Left renal cortex interstitium (tissue), 4 donors: ENCODE measurements around the gene C20orf204. TPM values are rescaled to one million over a fixed set of nuclear protein-coding genes. Genes with fewer than 3 reads are reported as not detected.
"Not testable (repeated sequence)": the region's sequence is repeated elsewhere in the genome, so short reads cannot be mapped to it uniquely, and the experiment has no call there.

Experiments
- DNase-seq, 4 donors: peaks; one replicate each; pipeline ENCODE4 v3.0.0-alpha.2; 2013; ENCODE audit warnings: low read depth in 4 of 4, low spot score in 2 of 4, missing footprints in 1 of 4
- polyA plus RNA-seq, 4 donors: library from polyadenylated mRNA; unstranded; fragments of 120-200 nt; gene quantifications; one replicate each; pipeline ENCODE4 v1.2.1, GENCODE V29; 2013; ENCODE audit not compliant: insufficient read length in 4 of 4

Gene C20orf204, protein sequence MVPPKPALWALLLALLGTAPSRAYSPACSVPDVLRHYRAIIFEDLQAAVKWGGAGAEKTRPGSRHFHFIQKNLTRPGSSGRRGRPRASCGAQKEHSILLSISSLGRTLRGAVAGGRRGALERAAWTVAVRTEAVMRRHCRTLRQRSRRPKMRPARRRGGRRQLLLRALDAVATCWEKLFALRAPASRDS
- polyA plus RNA-seq = 1 to 10 TPM in 3 of 4 donors, under 1 TPM in 1; 0.35 to 1.8 (median 1.4) TPM

DNA sequence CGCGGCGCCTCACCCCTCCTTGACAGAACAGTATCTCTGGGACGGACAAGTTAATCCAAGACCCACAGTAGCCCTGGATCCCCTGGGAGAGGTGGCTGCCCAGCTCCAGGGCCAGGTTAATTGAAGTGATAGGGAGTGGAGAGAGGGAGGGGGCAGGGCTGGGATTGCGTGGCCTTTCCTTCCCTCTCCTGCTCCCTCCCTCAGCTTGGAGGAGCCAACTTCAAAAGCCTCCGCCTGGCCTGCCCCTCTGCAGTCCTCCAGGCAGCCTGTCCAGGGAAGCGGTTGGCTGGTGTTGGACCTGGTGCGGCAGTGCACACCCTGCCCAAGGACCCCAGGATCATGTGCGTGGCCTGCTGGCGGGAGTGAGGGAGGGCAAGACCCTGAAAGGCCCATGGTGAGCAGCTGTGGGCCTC, at the start of gene C20orf204:
Gene C20orf204, plus strand, starts transcription at position 250 of the 413 bp plus-strand sequence. Its CDS starts 142 bp downstream, at position 392.
- DNase-seq = no peak

DNA sequence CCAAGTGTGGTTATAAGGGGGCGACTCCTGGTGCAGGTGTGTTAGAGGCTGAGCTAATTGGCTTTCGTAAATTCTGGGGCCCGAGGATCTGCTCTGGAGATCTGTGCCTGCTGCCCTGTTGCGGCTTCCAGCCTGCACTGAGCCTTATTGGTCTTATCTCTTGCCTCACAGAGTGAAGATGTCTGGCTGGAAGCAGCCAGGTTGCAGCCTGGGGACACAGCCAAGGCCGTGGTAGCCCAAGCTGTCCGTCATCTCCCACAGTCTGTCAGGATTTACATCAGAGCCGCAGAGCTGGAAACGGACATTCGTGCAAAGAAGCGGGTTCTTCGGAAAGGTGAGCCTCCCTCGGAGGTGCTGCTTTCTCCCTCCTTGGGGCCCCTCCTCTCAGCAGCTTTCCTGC, 35.1 kb upstream of the C20orf204 start:
- no peak for DNase-seq

DNA sequence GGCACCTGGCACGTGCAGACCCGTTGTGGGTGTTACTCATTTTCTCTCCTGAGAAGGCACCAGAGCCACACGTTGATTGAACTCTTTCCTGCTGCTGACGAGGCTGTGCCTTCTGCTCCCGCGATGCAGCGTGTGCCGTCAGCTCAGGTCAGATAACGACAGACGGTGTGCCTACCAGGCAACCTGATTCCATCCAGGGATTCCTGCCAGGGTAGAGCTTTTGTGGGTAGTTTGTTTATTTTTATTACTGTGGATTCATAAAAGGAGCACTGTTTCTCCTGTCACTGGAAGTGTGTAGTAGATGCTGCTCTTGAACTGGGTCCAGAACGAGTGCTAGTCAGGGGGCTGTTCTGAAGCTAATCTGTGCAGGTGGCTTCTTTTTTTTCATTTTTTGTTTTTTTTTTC, 34.4 kb upstream of the C20orf204 start:
- no peak for DNase-seq

DNA sequence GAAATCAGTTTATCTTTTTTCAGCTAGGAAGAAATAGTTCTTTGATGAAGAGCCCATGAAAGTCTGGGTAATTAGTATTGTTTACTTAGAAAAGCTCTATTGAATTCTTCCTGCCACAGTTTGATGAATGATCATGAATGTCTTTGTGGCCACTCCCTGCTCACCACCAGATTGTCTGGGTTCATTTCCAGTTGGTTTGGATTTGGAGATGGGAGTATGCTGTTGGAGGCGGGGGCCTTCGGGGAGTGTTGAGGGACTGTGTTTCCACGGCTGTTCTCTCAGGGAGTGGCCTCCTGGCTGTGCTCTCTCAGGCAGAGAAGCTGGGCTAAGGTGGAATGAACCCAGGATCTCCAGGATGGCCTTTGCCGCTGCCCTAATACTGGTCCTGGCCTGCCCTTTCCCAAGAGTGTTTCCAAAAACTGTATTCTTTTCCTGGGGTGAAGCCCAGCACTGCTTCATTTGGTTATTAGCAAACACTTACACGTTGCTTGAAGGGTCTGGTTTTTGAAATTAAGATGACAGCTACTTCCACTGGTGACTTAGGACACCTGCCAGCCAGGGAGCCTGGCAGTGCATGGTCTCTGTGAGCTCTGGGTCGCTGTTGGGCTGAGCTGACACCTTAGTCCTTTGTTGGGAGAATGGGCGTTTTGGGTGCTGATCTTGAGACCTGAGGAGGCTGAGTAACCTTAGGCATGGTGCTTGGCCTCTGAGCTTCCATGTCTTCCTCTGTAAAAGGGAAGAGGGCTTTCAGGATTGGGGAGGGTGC, 31.8 kb upstream of the C20orf204 start:
- peak in 1 of 4 donors; percentile 13 for DNase-seq

DNA sequence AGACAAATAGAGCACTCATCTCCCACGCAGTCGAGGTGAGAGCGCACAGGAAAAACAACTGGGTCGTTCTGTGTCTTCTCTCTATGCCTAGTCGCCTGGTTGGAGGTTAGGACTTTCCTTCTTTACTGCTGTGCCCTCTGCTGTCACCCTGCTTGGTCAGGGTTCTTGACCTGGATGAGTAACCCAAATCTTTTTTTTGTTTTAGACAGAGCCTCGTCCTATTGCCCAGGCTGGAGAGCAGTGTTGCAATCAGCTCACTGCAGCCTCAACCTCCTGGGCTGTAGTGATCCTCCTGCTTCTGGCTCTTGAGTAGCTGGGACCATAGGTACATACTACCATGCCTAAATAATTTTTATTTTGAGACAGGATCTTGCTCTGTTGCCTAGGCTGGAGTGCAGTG, 30.6 kb upstream of the C20orf204 start:
- DNase-seq = no peak

DNA sequence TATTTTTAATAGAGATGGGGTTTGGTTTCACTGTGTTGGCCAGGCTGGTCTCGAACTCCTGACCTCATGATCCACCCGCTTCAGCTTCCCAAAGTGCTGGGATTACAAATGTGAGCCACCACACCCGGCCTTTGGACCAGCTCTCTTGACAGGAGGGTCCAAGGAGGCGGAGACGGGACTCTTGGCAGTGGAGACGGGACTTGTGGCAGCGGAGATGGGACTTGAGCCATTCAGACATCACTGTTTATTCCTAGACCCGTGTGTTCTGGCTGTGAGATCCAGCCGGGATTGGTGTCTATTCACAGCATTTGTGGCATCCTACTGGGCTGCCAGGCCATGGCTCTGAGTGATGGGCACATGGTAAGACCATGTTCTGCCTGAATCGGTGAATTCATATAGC, 29.5 kb upstream of the C20orf204 start:
- DNase-seq = no peak

DNA sequence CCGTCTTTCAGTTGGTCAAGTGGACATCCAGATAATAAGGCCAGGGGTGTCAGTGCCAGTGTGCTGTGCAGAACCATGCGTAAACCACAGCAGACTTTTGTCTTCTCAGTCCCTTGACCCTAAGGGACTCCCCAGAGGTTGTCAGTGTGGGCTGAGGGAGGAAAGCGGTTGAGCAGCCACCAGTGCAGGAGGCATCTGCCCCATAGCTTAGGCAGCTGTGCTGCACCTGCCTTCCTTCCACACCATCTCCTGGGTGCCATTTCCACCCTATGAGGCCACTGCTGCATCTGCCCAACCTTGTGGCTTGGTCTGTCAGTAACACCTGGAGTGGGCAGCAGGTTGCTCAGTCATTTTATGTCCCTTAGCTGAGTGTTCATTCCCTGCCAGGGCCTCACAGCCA, 29.1 kb upstream of the C20orf204 start:
- no peak for DNase-seq

DNA sequence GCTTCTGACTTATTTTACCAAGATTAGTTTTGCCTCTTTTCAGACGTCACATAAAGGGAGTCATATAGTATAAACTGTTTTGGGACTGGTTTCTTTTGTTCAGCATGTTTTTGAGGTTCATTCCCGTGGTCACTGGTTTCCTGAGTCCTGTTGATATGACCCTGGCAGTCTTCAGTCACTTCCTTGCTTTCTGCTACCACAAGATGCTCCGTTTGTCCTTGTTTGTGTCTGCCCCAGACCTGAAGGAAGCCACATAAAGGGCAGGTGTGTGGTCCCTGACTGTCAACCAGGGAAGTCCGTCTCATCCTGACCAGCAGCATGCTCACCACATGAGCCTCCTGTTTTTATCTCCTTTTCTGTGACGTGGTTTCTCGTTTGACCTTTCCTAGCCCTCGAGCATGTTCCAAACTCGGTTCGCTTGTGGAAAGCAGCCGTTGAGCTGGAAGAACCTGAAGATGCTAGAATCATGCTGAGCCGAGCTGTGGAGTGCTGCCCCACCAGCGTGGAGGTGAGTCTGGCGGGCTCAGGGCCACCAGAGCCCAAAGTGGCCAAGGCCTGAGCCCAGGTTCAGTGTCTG, 26.1 kb upstream of the C20orf204 start:
- no peak for DNase-seq

DNA sequence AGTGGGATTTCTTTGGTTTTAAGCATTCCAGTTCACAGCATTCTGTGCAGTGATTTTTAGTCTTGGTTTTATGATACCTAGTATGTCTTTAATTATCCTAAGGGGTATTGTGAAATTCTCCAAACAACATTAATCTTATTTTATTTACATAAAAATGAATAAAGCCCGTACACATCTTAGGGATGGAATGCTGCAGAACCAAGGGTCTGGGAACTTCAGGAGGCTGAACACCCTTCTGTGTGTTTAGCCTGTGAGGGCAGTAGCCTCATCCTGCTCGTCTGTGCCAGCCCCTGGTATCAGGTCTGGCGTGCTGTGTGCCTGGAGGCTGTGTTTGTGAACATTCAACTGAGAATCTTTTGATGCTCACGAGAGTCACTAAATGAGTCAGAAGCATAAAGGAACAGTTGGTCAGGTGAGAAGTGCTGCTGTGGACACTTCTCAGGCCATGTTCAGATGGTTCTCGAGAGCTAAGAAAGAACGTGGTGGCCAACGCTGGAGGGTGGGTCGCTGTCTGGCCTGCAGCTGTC, 25.2 kb upstream of the C20orf204 start:
- DNase-seq = no peak

DNA sequence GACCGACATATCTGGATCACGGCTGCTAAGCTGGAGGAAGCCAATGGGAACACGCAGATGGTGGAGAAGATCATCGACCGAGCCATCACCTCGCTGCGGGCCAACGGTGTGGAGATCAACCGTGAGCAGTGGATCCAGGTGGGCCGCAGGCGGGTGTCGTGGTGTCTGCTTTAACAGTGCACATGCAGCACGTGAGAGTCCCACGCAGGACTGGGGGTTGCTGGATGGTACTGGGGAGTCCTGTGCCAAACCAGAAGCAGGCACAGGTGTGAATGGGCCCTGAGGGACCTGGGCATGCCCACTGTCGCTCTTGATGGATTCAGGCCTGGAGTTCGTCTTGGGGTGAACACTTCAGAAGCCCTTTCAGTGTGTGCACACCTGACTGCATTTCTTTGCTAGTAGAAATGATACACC, 24.6 kb upstream of the C20orf204 start:
- no peak for DNase-seq

DNA sequence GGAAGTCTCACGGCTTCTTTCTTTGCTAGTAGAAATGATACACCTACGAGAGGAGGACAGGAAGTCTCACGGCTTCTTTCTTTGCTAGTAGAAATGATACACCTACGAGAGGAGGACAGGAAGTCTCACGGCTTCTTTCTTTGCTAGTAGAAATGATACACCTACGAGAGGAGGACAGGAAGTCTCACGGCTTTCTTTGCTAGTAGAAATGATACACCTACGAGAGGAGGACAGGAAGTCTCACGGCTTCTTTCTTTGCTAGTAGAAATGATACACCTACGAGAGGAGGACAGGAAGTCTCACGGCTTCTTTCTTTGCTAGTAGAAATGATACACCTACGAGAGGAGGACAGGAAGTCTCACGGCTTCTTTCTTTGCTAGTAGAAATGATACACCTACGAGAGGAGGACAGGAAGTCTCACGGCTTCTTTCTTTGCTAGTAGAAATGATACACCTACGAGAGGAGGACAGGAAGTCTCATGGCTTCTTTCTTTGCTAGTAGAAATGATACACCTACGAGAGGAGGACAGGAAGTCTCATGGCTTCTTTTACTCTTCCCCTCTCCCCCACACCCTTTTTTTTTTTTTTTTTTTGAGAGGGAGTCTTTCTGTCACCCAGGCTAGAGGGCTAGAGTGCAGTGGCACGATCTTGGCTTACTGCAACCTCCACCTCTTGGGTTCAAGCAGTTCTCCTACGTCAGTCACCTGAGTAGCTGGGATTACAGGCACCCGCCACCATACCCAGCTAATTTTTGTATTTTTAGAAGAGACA, 23.4 kb upstream of the C20orf204 start:
- not testable (repeated sequence) for DNase-seq

DNA sequence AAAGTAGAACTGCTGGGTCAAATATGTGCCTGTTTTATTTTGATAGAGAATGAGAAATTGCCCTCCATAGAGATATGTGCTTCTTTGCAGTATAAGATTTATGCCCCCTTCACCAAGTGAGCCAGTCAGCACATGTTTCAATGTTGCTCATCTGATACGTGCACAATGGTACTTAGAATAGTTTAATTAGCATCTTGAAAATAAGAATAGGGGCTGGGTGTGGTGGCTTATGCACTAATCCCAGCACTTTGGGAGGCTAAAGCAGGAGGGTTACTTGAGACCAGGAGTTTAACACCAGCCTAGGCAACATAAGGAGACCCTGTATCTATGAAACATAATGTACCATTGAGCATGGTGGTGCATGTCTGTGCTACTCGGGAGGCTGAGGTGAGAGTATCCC, 20.3 kb upstream of the C20orf204 start:
- DNase-seq = no peak

DNA sequence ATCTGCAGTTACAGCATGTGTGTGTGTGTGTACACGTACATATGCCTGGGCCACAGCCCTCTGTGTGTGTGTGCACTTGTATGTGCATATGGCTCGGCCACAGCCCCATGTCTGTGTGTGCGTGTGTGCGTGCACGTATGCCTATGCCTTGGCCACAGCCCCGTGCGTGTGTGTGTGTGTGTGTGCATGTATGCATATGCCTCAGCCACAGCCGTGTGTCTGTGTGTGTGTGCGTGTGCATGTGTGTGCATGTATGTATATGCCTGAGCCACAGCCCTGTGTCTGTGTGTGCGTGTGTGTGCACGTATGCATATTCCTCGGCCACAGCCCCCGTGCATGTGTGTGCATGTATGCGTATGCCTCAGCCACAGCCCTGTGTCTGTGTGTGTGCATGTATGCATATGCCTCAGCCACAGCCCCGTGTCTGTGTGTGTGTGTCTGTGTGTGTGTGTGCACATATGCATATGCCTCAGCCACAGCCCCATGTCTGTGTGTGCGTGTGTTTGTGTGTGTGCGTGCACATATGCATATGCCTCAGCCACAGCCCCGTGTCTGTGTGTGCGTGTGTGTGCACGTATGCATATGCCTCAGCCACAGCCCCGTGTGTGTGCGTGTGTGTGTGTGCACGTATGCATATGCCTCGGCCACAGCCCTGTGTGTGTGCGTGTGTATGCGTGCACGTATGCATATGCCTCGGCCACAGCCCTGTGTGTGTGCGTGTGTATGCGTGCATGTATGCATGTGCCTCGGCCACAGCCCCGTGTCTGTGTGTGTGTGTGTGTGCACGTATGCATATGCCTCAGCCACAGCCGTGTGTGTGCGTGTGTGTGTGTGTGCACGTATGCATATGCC, 14.6 kb upstream of the C20orf204 start:
- DNase-seq = no peak

DNA sequence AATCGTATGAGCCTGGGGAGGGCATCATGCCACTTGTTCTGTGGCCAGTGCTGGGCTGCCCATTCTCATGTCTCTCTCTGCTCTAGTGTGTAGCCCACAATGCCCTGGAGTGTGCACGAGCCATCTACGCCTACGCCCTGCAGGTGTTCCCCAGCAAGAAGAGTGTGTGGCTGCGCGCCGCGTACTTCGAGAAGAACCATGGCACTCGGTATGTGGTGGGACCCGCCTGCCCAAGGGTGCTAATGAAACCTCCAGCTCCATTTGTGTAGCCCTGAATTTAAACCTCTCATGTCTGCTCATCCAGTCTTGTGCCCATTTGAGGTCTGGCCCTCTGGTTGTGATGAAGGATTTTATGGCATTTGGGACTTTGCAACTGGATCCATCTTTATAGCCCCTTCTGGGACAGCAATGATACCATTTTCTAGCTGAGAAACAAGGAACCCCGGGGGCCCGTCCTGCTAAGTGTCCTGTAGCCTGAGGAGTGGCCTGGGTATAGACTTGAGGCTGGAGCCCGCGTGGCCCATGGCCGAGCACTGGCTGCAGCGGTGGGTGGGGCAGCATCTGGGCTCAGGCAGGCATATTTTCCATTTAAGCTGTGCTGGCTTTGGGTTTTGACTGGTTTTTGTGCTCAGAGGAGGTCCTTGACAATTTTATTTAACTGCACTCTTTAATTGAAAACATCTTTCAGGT, 13.2 kb upstream of the C20orf204 start:
- no peak for DNase-seq

DNA sequence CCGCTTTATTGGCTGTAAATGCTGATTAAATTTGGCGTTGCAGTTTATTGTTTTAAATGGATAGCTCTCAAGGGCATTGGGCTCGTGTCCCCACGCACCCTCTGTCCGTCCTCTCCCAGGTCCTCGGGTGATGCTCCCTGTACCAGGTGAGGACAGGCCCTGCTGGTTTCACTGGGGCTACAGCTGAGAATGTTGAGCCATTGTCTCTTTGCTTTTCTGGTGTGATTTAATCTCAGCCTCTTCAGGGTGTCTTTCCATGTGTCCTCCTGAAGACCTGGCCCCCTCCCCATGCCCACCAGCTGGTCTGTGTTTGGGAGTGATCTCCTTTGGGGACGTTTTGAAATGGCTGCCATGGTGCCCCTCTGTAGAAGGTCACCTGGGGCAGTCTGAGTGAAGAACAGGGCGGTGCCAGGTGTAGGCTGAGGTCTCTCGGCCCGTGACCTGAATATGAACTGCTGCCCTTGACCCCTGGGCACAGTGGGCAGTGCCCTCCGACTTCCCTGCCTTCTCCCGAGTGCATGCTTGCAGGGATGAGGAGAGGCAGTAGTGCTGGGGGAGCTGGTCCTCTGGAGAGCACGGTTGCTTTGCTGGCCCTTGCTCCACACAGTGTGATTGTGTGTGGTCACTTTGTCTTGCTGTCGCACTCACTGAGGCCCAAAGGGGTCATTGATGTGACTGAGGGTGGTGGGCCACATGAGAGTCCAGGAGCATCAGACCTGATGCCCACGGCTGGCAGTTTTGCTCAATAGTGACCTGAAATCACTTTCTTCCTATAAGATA, 12.4 kb upstream of the C20orf204 start:
- DNase-seq = no peak

DNA sequence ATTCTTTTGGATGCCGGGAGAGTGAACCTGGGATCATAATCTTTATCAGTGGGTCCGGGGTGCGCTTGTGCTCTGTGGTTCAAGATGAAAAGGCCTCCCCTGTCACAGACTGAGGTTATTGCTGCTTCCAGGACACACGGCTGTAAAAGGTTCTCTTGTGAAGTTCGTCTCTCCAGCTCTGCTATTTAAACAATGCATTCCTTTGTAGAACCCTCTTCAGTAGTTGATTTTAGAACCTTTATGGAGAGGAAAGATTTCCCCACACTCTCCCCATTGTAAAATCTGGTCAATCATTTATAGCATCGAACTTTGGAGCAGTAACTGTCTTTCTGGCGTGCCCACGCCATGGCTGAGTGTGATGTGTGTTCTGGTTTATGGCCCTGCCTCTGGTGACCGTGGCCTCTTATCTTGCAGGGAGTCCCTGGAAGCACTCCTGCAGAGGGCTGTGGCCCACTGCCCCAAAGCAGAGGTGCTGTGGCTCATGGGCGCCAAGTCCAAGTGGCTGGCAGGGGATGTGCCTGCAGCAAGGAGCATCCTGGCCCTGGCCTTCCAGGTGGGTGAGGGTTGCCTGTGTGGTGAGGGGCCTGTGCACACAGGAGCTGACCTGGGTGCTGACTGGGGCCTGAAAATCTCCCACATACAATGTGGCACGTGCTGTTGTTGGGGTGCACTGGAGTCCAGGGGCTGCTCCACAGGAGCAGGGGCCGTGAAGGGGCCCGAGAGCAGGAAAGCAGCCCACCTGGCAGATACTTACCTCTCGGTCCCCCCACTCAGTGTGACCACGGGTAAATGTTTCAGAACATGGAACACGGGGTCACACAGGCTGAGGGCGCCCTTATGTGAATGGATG, 11.6 kb upstream of the C20orf204 start:
- DNase-seq = no peak

DNA sequence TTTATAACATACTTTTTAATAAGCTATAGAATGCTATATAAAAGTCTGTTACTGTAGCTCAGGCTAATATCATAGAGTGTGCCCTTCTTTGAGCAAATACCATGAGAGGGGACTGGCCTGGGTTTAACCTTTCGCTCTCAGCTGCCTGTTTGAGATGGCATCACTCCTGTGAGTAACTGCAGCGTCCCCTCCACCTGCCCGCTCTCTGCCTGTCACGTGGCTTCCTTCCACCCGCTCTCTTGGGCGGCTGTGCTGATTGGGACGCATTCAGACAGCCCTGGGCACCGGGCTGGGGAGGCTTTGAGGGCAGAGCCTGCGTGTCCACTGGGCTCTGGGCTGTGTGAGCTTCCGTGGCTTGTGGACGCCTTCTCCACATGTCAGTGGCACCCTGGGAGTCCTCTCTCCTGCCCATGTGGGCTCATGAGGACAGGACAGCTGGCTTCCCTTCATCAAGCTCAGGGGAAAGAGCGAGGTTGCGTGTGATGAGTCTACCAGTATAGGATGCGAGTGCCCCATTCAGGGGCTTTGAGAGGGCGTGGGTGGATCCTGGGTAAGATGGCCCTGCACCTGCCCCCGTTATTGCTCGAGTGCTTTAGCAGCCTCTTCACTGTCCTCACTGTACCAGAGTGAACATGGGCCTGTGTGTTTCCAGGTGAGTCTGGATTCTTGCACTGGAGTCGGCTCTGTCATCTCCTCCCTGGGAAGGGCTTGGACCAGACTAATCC, 10.7 kb upstream of the C20orf204 start:
- no peak for DNase-seq
